Mesothelial cell of epicardium (in vitro differentiated cells): ENCODE results near the gene SECTM1. TPM values are rescaled to one million over a fixed set of nuclear protein-coding genes. Genes with fewer than 3 reads are reported as not detected.

Source experiments
- DNase-seq, 2 experiments: peaks; one replicate each; pipeline ENCODE4 v3.0.0; 2021; ENCODE audit warnings: low spot score in 2 of 2; ENCODE audit not compliant: unreplicated experiment in 2 of 2
- H3K27ac Mint-ChIP-seq: 2 replicates; pipeline ENCODE4 v1.8.0; 2021; ENCODE audit warnings: mixed read lengths
- H3K27me3 Mint-ChIP-seq: 2 replicates; pipeline ENCODE4 v1.8.0; 2021; ENCODE audit warnings: low read depth, mixed read lengths
- H3K36me3 Mint-ChIP-seq: 2 replicates; pipeline ENCODE4 v1.8.0; 2021; ENCODE audit warnings: mixed read lengths
- H3K4me1 Mint-ChIP-seq: 2 replicates; pipeline ENCODE4 v1.8.0; 2021; ENCODE audit warnings: mixed read lengths
- H3K4me3 Mint-ChIP-seq: 2 replicates; pipeline ENCODE4 v1.8.0; 2021; ENCODE audit warnings: mild to moderate bottlenecking, moderate library complexity, mixed read lengths
- H3K9me3 Mint-ChIP-seq: 2 replicates; pipeline ENCODE4 v1.8.0; 2021; ENCODE audit warnings: mixed read lengths
- total RNA-seq: library from RNA; stranded (reverse); gene quantifications from 3 replicates; pipeline ENCODE4 v1.2.1, GENCODE V29; 2021
- TF ChIP-seq, protein P1 (sequence below): fragments of 200-600 bp; sonication (generic); IDR thresholded peaks from one replicate; pipeline ENCODE4 v1.5.0; 2021; ENCODE audit warnings: antibody characterized with exemption; ENCODE audit not compliant: unreplicated experiment

Gene SECTM1
- total RNA-seq, 1 donor from 2014 or later: 7.0 TPM

GRCh38 chr17:82318169-82318498 lies 15.4 kb downstream of the SECTM1 start:
- Mint-ChIP-seq H3K9me3 (no peaks in the 10 kb centered on the region), H3K4me3 (no peak overlapping the region), H3K27me3 (peaks cover 15% of the 10 kb centered on the region)

GRCh38 chr17:82317394-82318168 lies 16.0 kb downstream of the SECTM1 start, which contains the start of gene CD7:
CD7 (minus strand) TSS chr17:82317608; CDS start chr17:82317495, 113 bp downstream.
- TF ChIP-seq, protein P1, sequence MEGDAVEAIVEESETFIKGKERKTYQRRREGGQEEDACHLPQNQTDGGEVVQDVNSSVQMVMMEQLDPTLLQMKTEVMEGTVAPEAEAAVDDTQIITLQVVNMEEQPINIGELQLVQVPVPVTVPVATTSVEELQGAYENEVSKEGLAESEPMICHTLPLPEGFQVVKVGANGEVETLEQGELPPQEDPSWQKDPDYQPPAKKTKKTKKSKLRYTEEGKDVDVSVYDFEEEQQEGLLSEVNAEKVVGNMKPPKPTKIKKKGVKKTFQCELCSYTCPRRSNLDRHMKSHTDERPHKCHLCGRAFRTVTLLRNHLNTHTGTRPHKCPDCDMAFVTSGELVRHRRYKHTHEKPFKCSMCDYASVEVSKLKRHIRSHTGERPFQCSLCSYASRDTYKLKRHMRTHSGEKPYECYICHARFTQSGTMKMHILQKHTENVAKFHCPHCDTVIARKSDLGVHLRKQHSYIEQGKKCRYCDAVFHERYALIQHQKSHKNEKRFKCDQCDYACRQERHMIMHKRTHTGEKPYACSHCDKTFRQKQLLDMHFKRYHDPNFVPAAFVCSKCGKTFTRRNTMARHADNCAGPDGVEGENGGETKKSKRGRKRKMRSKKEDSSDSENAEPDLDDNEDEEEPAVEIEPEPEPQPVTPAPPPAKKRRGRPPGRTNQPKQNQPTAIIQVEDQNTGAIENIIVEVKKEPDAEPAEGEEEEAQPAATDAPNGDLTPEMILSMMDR: no peak
- DNase-seq: no peak
- H3K4me3 Mint-ChIP-seq: no peak within 1 kb of the TSS
- peaks cover 11% of the 10 kb centered on the region for H3K4me1 Mint-ChIP-seq
- peaks cover 15% of the 10 kb centered on the region for H3K27me3 Mint-ChIP-seq
- H3K9me3 Mint-ChIP-seq: no peaks in the 10 kb centered on the region
- no peak within 1 kb of the TSS for H3K27ac Mint-ChIP-seq
- H3K36me3 Mint-ChIP-seq: no peaks in the 10 kb centered on the region

More at GRCh38 chr17:82318169-82318498, 15.4 kb downstream of the SECTM1 start:
- TF ChIP-seq, protein P1: no peak
- DNase-seq: no peak
- H3K27ac Mint-ChIP-seq: no peak overlapping the region
- peaks cover 11% of the 10 kb centered on the region for H3K4me1 Mint-ChIP-seq
- H3K36me3 Mint-ChIP-seq: no peaks in the 10 kb centered on the region

GRCh38 chr17:82316651-82317393 lies 16.7 kb downstream of the SECTM1 start:
- Mint-ChIP-seq H3K27me3 (peaks cover 11% of the 10 kb centered on the region), H3K9me3 (no peaks in the 10 kb centered on the region), H3K27ac (no peak overlapping the region), H3K36me3 (no peaks in the 10 kb centered on the region), H3K4me1 (peaks cover 11% of the 10 kb centered on the region), H3K4me3 (no peak overlapping the region)
- DNase-seq: no peak
- TF ChIP-seq, protein P1: no peak

DNA sequence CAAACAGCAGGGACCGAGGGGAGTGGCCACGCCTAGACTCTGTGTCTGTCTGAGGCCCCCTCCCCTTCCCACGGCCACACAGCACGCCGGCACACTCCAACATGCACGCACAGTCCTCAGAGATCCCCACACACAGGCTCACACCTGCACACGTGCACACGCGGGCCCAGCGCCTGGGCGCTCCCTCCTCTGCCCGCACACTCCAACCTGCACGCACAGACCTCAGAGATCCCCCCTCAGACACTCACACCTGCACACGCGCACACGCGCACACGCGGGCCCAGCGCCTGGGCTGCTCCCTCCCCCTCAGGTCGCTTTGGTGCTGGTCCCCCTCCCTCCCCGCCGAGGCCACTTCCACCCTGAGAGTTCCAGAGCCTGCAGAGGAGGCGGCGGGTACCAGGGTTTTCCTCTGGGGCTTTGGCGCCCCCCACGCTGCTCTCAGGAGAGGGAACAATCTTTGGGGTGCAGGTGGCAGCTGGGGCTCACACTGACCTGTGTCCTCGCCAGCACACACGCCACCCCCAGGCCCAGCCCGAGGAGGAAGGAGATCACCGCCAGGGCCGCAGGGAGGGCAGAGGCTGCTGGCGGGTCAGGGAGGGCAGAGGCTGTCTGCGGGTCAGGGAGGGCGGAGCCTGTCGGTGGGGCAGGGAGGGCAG lies 17.7 kb downstream of the SECTM1 start:
- DNase-seq: no peak
- no peak overlapping the region for H3K27ac Mint-ChIP-seq
- peaks cover 10% of the 10 kb centered on the region for H3K27me3 Mint-ChIP-seq
- no peaks in the 10 kb centered on the region for H3K36me3 Mint-ChIP-seq
- H3K4me1 Mint-ChIP-seq: peaks cover 8% of the 10 kb centered on the region
- H3K9me3 Mint-ChIP-seq: no peaks in the 10 kb centered on the region
- H3K4me3 Mint-ChIP-seq: no peak overlapping the region
- TF ChIP-seq, protein P1: no peak

DNA sequence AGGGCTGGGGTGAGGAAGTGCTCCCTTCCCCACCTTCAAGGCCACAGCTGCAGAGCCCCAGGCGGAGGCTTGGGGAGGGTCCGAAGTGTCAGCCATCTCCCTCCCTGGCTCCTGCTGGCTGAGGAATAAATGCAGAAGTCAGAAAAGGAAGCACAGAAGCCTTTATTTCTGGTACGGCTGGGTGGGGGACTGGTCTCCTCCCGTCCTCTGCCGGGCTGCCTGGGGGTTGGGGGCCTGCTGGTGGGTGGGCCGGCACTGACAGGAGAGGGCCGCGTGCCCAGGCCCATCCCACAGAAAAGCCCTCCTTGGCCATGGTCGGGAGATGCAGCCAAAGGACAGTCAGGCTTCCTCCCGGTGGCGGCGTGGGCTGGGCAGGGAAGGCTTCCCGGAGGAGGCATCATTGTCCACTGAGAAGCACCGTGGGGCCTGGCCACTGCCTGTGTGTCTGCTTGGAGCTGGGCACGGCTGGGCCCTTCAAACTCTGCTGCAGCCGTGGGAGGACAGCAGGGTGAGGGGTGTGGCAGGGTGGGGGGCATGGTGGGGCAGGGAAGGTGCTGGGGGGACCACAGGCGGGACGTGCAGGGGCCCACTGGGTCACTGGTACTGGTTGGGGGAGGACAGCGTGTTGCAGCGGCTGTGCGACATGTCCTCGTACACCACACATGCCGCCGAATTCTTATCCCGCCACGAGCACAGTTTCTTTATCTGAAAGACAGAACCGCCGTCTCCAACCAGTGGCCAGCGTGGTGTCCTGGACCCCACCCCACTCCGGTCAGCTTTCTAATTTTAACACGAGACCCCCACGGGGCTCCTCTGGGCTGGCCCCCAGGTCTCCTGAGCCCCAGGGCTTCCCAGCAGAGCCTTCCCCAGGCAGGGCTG lies 18.6 kb downstream of the SECTM1 start:
- no peak for DNase-seq
- TF ChIP-seq, protein P1: no peak
- Mint-ChIP-seq H3K36me3 (no peaks in the 10 kb centered on the region), H3K27me3 (peaks cover 16% of the 10 kb centered on the region), H3K4me1 (peaks cover 6% of the 10 kb centered on the region), H3K9me3 (no peaks in the 10 kb centered on the region), H3K27ac (no peak overlapping the region), H3K4me3 (no peak overlapping the region)
